Endothelial cell of umbilical vein (primary cell): Measurements from ENCODE around the gene COPZ2. TPM values are rescaled to one million over a fixed set of nuclear protein-coding genes. Genes with fewer than 3 reads are reported as not detected.

Experiments used
- BruUV-seq: library from RNA; stranded (reverse); fragments of 400-500 nt; replicated peaks from 2 replicates; lab custom pipeline; 2021; lab: Mats Ljungman, UMichigan
- CTCF ChIA-PET: fragments of 300-600, 350-600 bp; sonication (Branson Sonifier 250); formaldehyde crosslinking; loops from one replicate; lab custom pipeline; 2021; ENCODE audit warnings: antibody characterized with exemption, inconsistent platforms; lab: Charles Lee
- POLR2A ChIA-PET: fragments of 300-600, 350-600 bp; sonication (Branson Sonifier 250); formaldehyde crosslinking; loops from one replicate; lab custom pipeline; 2021; ENCODE audit warnings: antibody characterized with exemption, inconsistent platforms; lab: Charles Lee
- DNase-seq: peaks from one replicate; pipeline ENCODE4 v3.0.0-alpha.2; 2011; ENCODE audit warnings: low read depth, low spot score
- FAIRE-seq: peaks from 2 replicates; lab custom pipeline; 2011; peaks lifted over from hg19 to GRCh38; lab: Jason Lieb, UNC
- H2AFZ ChIP-seq: 2 replicates; pipeline ENCODE4 v1.6.0; 2012; ENCODE audit warnings: low read depth, low read length, control low read depth, inconsistent platforms
- H3K27ac ChIP-seq: 2 replicates; pipeline ENCODE4 v1.5.1; 2011; ENCODE audit warnings: low read depth, mild to moderate bottlenecking, control low read depth, low read length, moderate library complexity; ENCODE audit not compliant: insufficient read depth
- H3K27me3 ChIP-seq, 2 experiments: 2 replicates each; pipeline versions ENCODE4 v1.6.0 to v1.6.1; 2011; ENCODE audit warnings: low read length in 2 of 2, mixed read lengths in 1 of 2; ENCODE audit not compliant: control insufficient read depth in 2 of 2, insufficient read depth in 2 of 2
- H3K36me3 ChIP-seq, 2 experiments: 2 replicates in 1 of 2; 3 replicates in 1 of 2; pipeline ENCODE4 v1.5.1; 2011; ENCODE audit warnings: low read length in 2 of 2, mild to moderate bottlenecking in 1 of 2, moderate library complexity in 1 of 2; ENCODE audit not compliant: control insufficient read depth in 2 of 2, insufficient read depth in 2 of 2; ENCODE audit errors: extremely low read depth in 1 of 2
- H3K4me1 ChIP-seq: 3 replicates; pipeline ENCODE4 v1.5.1; 2011; ENCODE audit warnings: mild to moderate bottlenecking, low read length; ENCODE audit not compliant: control insufficient read depth, insufficient read depth; ENCODE audit errors: extremely low read depth
- H3K4me2 ChIP-seq: 2 replicates; pipeline ENCODE4 v1.6.1; 2011; ENCODE audit warnings: low read length, control low read depth, mixed read lengths; ENCODE audit not compliant: insufficient read depth
- H3K4me3 ChIP-seq, 3 experiments: fragments of 200-600 bp in 1 of 3; sonication (generic), shearing (Covaris generic) in 1 of 3; replicated peaks in 1 of 3; 2 replicates each; pipeline ENCODE4 v1.5.1; 2011 to 2016; ENCODE audit warnings: control low read depth in 3 of 3, low read length in 3 of 3, mild to moderate bottlenecking in 2 of 3, inconsistent platforms in 1 of 3, low read depth in 1 of 3, moderate library complexity in 1 of 3; ENCODE audit not compliant: insufficient read depth in 1 of 3
- H3K79me2 ChIP-seq: 2 replicates; pipeline ENCODE4 v1.6.0; 2012; ENCODE audit warnings: low read length, inconsistent platforms; ENCODE audit not compliant: control insufficient read depth, insufficient read depth
- H3K9ac ChIP-seq: replicated peaks from 2 replicates; pipeline ENCODE3; 2011; ENCODE audit warnings: low read length, control low read depth; ENCODE audit not compliant: insufficient read depth; ENCODE audit errors: extremely low read depth
- H3K9me1 ChIP-seq: replicated peaks from 3 replicates; pipeline ENCODE4 v1.6.0; 2011; ENCODE audit warnings: mild to moderate bottlenecking, low read length; ENCODE audit not compliant: control insufficient read depth, insufficient read depth; ENCODE audit errors: extremely low read depth
- H3K9me3 ChIP-seq: replicated peaks from 2 replicates; pipeline ENCODE4 v1.5.1; 2012; ENCODE audit warnings: low read length, inconsistent platforms; ENCODE audit not compliant: control insufficient read depth, insufficient read depth
- H4K20me1 ChIP-seq: replicated peaks from 2 replicates; pipeline ENCODE3; 2011; ENCODE audit warnings: mild to moderate bottlenecking, low read length; ENCODE audit not compliant: control insufficient read depth, insufficient read depth; ENCODE audit errors: extremely low read depth
- CTCF ChIP-seq, 2 donors: IDR thresholded peaks; 1 replicate in 1 of 2; 2 replicates in 1 of 2; pipeline ENCODE4 v1.5.1; 2011; ENCODE audit warnings: low read length in 2 of 2, mild to moderate bottlenecking in 2 of 2, moderate library complexity in 2 of 2, control low read depth in 1 of 2, inconsistent platforms in 1 of 2, low read depth in 1 of 2; ENCODE audit not compliant: insufficient read depth in 1 of 2; ENCODE audit errors: extremely low read depth in 1 of 2
- EZH2 ChIP-seq: IDR thresholded peaks from 2 replicates; pipeline ENCODE4 v1.6.1; 2012; ENCODE audit warnings: borderline replicate concordance, low read depth, mild to moderate bottlenecking, moderate library complexity, low read length, inconsistent platforms; ENCODE audit not compliant: severe bottlenecking
- FOS ChIP-seq: IDR thresholded peaks from 2 replicates; pipeline ENCODE4 v1.6.1; 2011; ENCODE audit warnings: mild to moderate bottlenecking, low read length, moderate library complexity, borderline replicate concordance; ENCODE audit not compliant: insufficient read depth
- GATA2 ChIP-seq: IDR thresholded peaks from 2 replicates; pipeline ENCODE4 v1.7.0; 2011; ENCODE audit warnings: low read depth, mild to moderate bottlenecking, moderate library complexity, mixed read lengths, low read length; ENCODE audit not compliant: insufficient read length, insufficient read depth
- JUN ChIP-seq: IDR thresholded peaks from 2 replicates; pipeline ENCODE4 v1.6.1; 2011; ENCODE audit warnings: borderline replicate concordance, low read depth; ENCODE audit not compliant: insufficient read length, insufficient read depth
- MAX ChIP-seq: IDR thresholded peaks from 2 replicates; pipeline ENCODE4 v1.6.1; 2011; ENCODE audit not compliant: insufficient read depth, insufficient read length
- MYC ChIP-seq: IDR thresholded peaks from one replicate; pipeline ENCODE4 v1.6.1; 2011; ENCODE audit warnings: mild to moderate bottlenecking, low read depth, low read length
- POLR2A ChIP-seq: IDR thresholded peaks from 2 replicates; pipeline ENCODE4 v1.6.1; 2012; ENCODE audit warnings: low read depth, mild to moderate bottlenecking, control low read depth, low read length
- POLR2AphosphoS5 ChIP-seq: IDR thresholded peaks from 2 replicates; pipeline ENCODE4 v1.6.1; 2012; ENCODE audit warnings: low read depth, mild to moderate bottlenecking, control low read depth, low read length, moderate library complexity; ENCODE audit not compliant: insufficient read depth
- dilution Hi-C: fragments of 300-500 bp; cut with MboI; formaldehyde crosslinking; loops from one replicate; pipeline ENCODE4 v1.15.0; 2019; ENCODE audit warnings: low sequenced_read_pairs; ENCODE audit not compliant: extremely low pct_ligation_motif_present
- intact Hi-C: fragments of 100-400 bp; cut with micrococcal nuclease; formaldehyde crosslinking; loops from one replicate; pipeline ENCODE4 v1.10.0; 2022
- polyA plus RNA-seq, 4 experiments: library from polyadenylated mRNA; depleted of rRNA in 3 of 4; stranded (reverse) in 3 of 4; unstranded in 1 of 4; fragments of >200 nt; gene quantifications; 2 replicates each; pipeline versions ENCODE4 v1.2.1 to v1.2.3, GENCODE V29; 2011 to 2012; ENCODE audit warnings: missing spikeins in 1 of 4
- total RNA-seq: library from RNA; stranded (reverse); gene quantifications from 2 replicates; pipeline ENCODE4 v1.2.3, GENCODE V29; 2021

The COPZ2 gene
- total and polyA plus RNA-seq, 2 donors (not counting 3 experiments of a cell fraction or from before 2014, with no cell fraction given), result 16.3 to 28.1 TPM

GRCh38 chr17:48057626-48058025 lies 20.0 kb upstream of the COPZ2 start:
- no peak overlapping the region for H3K4me2 ChIP-seq
- DNase-seq (no peak), FAIRE-seq (no peak)
- peaks cover 51% of the 10 kb centered on the region for H3K79me2 ChIP-seq
- H3K27me3 ChIP-seq, result no peaks in the 10 kb centered on the region
- no peak overlapping the region for H3K27ac ChIP-seq
- TF ChIP-seq JUN (no peak), GATA2 (no peak), POLR2AphosphoS5 (no peak), EZH2 (no peak), CTCF (IDR thresholded peaks at IDR 0.05; ENCODE audit: extremely low read depth in 1 of 2, insufficient read depth in 1 of 2, low read depth in 1 of 2, low read length in 2 of 2) (no peak), MAX (no peak), FOS (no peak), POLR2A (no peak), MYC (no peak)
- H4K20me1 ChIP-seq, result no peaks in the 10 kb centered on the region
- no peaks in the 10 kb centered on the region for H3K9me1 ChIP-seq
- H3K4me1 ChIP-seq, result peaks cover 21% of the 10 kb centered on the region
- no peak overlapping the region for H2AFZ ChIP-seq
- no peak overlapping the region for H3K9ac ChIP-seq
- no peaks in the 10 kb centered on the region for H3K9me3 ChIP-seq
- peaks cover 29 to 66% of the 10 kb centered on the region in 2 experiments for H3K36me3 ChIP-seq
- ChIA-PET POLR2A (interaction anchor here (1.7 kb wide), 1 partner anchor 9 kb away, joined by 8 read pairs; the partner anchor contains the start of gene NFE2L1), CTCF (interaction anchor here (1.3 to 3.8 kb wide), 7 partner anchors 10 to 73 kb away, joined by 3 to 20 read pairs (median 10); no protein-coding TSS in a partner anchor)
- dilution Hi-C loops (no loop called here), intact Hi-C loops (no loop called here)
- H3K4me3 ChIP-seq, result no peak overlapping the region
- no TSS peak for BruUV-seq
